Activated naive CD4-positive, alpha-beta T cell treated with anti-CD3 and anti-CD28 coated beads, Interleukin-2, amount 10 ng/mL, durations not matched to agents 5 hours and 36 hours (primary cell): ENCODE data around the gene MADCAM1. TPM values are rescaled to one million over a fixed set of nuclear protein-coding genes. Genes with fewer than 3 reads are reported as not detected.

Experiments
- total RNA-seq, 2 experiments: library from RNA; stranded (reverse); gene quantifications; one replicate each; pipeline ENCODE4 v1.2.3, GENCODE V29; 2021

The MADCAM1 gene
- total RNA-seq = under 1 TPM; 0.26 to 0.53 TPM

DNA sequence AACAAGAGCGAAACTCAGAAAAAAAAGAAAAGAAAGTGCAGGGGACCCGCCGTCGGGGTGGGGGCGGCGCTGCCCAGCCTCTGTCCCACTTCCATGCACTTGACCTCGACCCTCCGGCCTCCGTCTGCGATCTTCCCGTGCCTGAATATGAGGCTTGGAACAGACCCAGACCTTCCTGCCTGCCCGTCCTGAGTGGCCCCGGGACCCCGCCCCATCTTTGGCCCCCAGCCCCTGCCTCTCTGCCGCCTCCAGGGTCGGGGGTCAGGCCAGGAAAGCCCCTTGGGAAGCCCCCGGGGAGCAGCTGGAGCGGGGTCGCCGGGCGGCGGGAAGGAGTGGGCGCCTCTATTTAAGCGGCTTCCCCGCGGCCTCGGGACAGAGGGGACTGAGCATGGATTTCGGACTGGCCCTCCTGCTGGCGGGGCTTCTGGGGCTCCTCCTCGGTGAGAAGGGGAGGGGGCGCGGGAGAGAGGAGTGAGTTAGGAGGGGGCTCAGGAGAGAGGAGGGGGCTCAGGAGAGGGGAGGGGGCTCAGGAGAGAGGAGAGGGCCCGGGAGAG lies at the start of gene MADCAM1:
Gene MADCAM1, plus strand, starts transcription at position 375 of the 554 bp plus-strand sequence. Its CDS starts 14 bp downstream, at position 389.

DNA sequence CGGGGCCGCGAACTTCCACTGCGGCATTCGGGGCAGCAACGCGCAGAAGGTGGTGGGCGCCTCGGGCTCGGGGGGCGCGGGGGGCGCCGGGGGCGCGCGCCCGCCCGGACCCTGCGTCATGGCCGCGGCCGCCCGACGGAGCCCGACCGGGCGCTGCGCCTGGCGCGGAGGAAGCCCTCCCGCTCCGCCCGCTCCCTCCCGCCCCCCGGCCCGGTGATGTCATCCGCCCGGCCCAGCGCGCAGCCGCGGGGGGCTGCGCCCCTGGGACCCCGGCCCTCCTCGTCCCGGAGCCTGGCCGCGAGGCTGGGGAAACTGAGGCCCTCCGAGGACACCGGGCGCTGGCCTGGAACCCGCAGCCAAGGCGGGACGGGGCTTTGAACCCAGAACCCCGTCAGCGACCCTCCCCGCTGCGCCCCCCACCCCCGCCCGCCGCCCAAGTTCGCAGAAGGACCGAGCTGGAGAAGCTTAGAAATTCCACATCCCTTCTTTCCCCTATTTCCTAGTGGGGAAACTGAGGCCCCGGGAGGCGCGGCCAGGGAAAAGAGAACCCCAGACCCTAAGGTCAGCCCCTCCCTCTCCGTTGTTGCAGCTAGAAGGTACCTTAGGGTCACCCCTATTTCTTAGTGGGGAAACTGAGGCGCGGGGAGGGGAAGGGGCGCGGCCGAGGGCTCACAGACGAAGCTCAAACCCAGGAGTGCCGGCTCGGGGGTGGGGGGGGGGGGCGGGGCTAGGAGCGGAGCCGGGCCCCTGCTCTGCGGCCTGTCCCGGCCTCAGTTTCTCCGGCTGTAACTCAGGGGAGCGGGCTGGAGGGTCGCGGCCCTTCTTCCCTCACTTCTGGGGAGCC lies 35.2 kb upstream of the MADCAM1 start, which contains the start of gene SHC2:
Gene SHC2, minus strand, starts transcription at position 157 of the 844 bp plus-strand sequence. Its CDS starts 37 bp downstream, at position 120.

DNA sequence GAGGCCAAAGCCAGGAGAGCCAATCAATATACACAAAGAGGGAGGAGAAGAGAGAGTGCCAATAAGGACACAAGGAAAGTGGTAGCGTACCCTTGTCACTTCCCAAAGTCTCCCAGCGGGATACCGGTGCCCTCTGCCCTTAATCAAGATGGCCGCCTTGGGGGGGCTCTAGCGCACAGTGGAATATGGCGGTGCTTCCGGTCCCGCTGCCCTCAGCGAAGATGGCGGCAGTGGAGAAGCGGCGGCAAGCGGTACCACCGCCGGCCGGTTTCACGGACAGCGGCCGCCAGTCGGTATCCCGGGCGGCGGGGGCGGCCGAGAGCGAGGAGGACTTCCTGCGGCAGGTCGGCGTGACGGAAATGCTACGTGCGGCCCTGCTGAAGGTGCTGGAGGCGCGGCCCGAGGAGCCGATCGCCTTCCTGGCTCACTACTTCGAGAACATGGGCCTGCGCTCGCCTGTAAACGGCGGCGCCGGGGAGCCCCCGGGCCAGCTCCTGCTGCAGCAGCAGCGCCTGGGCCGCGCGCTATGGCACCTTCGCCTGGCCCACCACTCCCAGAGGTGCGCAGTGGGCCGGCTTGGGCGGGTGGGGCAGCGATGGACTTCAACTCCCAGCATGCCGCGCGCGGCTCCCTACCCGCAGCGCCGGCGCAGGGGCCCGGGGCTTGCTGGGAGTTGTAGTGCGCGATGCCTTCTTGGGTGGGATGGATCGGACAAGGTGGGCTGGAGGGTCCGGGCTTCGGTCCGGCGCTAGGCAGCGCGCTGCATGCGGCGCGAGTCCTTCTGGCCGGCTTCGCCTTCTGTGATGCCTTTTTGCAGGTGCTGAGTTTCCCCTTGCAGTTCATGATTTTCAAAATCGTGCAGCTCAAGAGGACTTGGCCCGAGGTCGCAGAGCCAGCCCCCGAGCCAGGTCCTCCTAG lies 11.3 kb downstream of the MADCAM1 start, which contains the start of gene TPGS1:
Gene TPGS1, plus strand, starts transcription at position 212 of the 918 bp plus-strand sequence. Its CDS starts 10 bp downstream, at position 222.

DNA sequence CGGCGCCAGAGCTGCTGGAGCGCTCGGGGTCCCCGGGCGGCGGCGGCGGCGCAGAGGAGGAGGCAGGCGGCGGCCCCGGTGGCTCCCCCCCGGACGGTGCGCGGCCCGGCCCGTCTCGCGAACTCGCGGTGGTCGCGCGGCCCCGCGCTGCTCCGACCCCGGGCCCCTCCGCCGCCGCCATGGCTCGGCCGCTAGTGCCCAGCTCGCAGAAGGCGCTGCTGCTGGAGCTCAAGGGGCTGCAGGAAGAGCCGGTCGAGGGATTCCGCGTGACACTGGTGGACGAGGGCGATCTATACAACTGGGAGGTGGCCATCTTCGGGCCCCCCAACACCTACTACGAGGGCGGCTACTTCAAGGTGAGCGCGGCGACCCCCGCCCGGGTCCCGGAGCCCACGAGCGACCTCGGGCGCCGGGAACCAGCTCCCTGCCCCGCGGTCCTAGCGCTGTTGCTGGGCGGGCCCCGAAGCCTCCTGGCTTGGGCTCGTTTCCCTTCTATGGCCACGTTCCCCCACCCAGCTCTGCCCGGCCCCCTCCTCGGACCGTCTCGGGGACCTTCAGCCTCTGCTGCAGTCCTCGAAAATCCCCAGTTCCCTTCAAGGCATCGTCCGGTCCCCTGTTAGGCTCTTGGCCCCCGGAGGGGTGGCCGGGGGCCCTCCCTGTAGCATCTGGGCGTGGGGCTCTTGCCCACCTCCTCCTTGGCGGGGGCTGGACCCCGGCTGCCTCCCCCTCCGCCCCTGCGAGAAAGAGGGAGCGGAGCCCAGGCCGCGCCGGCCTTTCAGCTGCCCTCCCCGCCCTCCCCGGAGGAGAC lies 35.7 kb downstream of the MADCAM1 start, which contains the start of gene CDC34:
Gene CDC34, plus strand, starts transcription at position 8 of the 808 bp plus-strand sequence. Its CDS starts 172 bp downstream, at position 180.

DNA sequence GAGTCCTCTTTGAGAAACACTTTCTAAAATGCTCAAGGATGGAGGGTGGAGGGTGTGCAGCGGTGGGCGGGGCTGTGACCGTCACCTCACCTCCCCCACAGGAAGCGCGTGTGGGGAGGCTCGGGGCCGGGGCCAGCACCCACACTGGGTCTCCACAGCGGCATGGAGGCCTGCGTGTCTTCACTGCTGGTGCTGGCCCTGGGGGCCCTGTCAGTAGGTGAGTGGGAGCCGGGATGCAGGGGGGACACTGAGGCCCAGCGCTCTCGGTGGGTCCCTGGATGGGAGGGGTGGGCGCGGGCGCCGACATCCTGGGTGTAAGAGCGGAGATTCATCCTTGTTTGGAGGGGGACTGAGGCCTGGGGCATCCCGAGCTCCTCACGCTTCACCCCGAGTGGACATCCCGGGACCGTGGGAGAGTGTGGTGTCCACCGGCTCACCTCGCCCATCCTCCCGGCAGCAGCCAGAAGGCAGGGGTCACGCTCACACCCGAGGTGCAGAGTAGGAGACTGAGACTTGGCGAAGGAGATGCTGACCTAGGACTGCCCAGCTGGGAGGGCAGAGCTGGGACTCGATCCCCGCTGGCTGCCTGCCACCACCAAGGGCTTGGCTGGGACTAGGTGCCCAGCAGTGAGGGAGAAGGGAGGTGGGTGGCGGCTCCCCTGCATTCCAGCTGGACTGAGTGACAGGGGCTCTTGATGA lies 47.8 kb downstream of the MADCAM1 start, which contains the start of gene GZMM:
Gene GZMM, plus strand, starts transcription at position 144 of the 699 bp plus-strand sequence. Its CDS starts 19 bp downstream, at position 163.

Other genes starting within 250 kb of the MADCAM1 start
- under 1 TPM in 1 of 2 experiments, not detected in 1; 0.29 TPM for gene PLPP2, start 205.1 kb upstream of the MADCAM1 start, total RNA-seq
- 10 to 100 TPM; 22.5 to 24.4 TPM for gene MIER2, start 151.7 kb upstream of the MADCAM1 start, total RNA-seq
- under 1 TPM; 0.14 to 0.20 TPM for gene C2CD4C, start 87.3 kb upstream of the MADCAM1 start, total RNA-seq
- not detected for gene SHC2, start 35.5 kb upstream of the MADCAM1 start, total RNA-seq
- 10 to 100 TPM; 28.3 to 31.9 TPM for gene TPGS1, start 11.0 kb downstream of the MADCAM1 start, total RNA-seq
- 10 to 100 TPM; 50.5 to 51.4 TPM for gene CDC34, start 35.3 kb downstream of the MADCAM1 start, total RNA-seq
- 10 to 100 TPM; 49.7 to 52.1 TPM for gene GZMM, start 47.6 kb downstream of the MADCAM1 start, total RNA-seq
- gene BSG, start 76.1 kb downstream of the MADCAM1 start, total RNA-seq = 100 to 1,000 TPM; 192 to 193 TPM
- 1 to 10 TPM; 5.2 to 5.6 TPM for gene HCN2, start 93.4 kb downstream of the MADCAM1 start, total RNA-seq
- 10 to 100 TPM; 51.6 to 54.5 TPM for gene POLRMT, start 137.1 kb downstream of the MADCAM1 start, total RNA-seq
- not detected for gene FGF22, start 143.4 kb downstream of the MADCAM1 start, total RNA-seq
- gene RNF126, start 166.7 kb downstream of the MADCAM1 start, total RNA-seq = 10 to 100 TPM; 76.1 to 78.9 TPM
- gene FSTL3, start 179.9 kb downstream of the MADCAM1 start, total RNA-seq = 1 to 10 TPM; 3.6 to 3.9 TPM
- gene PRSS57, start 199.0 kb downstream of the MADCAM1 start, total RNA-seq = not detected
- gene PALM, start 212.4 kb downstream of the MADCAM1 start, total RNA-seq = not detected